Measurements from ENCODE around the gene CHRNA4. TPM values are rescaled to one million over a fixed set of nuclear protein-coding genes. Genes with fewer than 3 reads are reported as not detected.

The CHRNA4 gene
- total RNA-seq, 6 experiments from 2014 or later, result 4.6 to 165 (median 26.8) TPM

- WGBS (ENCODE audit: insufficient coverage, low coverage, low lambda C conversion rate, missing lambda C conversion rate), result 38% methylated on average over 12 of the region's 15 CpGs
- intact Hi-C loops (cut with DNase I), result no loop called here
These were observed 38.2 kb downstream of the CHRNA4 start for GRCh38 chr20:63322933-63323273.

GRCh38 chr20:63322146-63322932 is 38.8 kb downstream of the CHRNA4 start:
- H3K36me3 ChIP-seq, result no peaks in the 10 kb centered on the region
- no peak overlapping the region for H3K27ac ChIP-seq
- intact Hi-C loops (cut with DNase I), result no loop called here
- ATAC-seq (no peak), DNase-seq (peak in 1 of 3 donors; percentile 52)
- H3K4me3 ChIP-seq, result no peak overlapping the region
- H3K27me3 ChIP-seq, result no peaks in the 10 kb centered on the region
- no peaks in the 10 kb centered on the region for H3K4me1 ChIP-seq
- no peaks in the 10 kb centered on the region for H3K9me3 ChIP-seq
- TF ChIP-seq CTCF (IDR thresholded peaks at IDR 0.05) (no peak), POLR2A (IDR thresholded peaks at IDR 0.05) (no peak)
- WGBS (ENCODE audit: insufficient coverage, low coverage, low lambda C conversion rate, missing lambda C conversion rate), result 40% methylated on average over 2 of the region's 34 CpGs

More at GRCh38 chr20:63322933-63323273, 38.2 kb downstream of the CHRNA4 start:
- ATAC-seq, result no peak
- no peak overlapping the region for H3K4me3 ChIP-seq
- no peaks in the 10 kb centered on the region for H3K4me1 ChIP-seq
- no peaks in the 10 kb centered on the region for H3K9me3 ChIP-seq
- DNase-seq, result no peak
- no peaks in the 10 kb centered on the region for H3K36me3 ChIP-seq
- no peaks in the 10 kb centered on the region for H3K27me3 ChIP-seq
- H3K27ac ChIP-seq, result no peak overlapping the region
- TF ChIP-seq CTCF (IDR thresholded peaks at IDR 0.05), result no peak
- TF ChIP-seq POLR2A (IDR thresholded peaks at IDR 0.05), result no peak

- Histone ChIP-seq H3K4me3 (no peak overlapping the region), H3K4me1 (no peaks in the 10 kb centered on the region), H3K27me3 (no peaks in the 10 kb centered on the region), H3K27ac (no peak overlapping the region), H3K9me3 (no peaks in the 10 kb centered on the region), H3K36me3 (no peaks in the 10 kb centered on the region)
- DNase-seq (peak in 2 of 3 donors; percentile 16 to 39), ATAC-seq (no peak)
- WGBS (ENCODE audit: insufficient coverage, low coverage, low lambda C conversion rate, missing lambda C conversion rate), result 51% methylated on average over 8 of the region's 20 CpGs
- intact Hi-C loops (cut with DNase I), result no loop called here
- TF ChIP-seq CTCF (IDR thresholded peaks at IDR 0.05) (no peak), POLR2A (IDR thresholded peaks at IDR 0.05) (no peak)
These were observed 39.9 kb downstream of the CHRNA4 start for GRCh38 chr20:63321148-63321831.

GRCh38 chr20:63320616-63321147 is 40.5 kb downstream of the CHRNA4 start:
- Histone ChIP-seq H3K27ac (no peak overlapping the region), H3K4me3 (no peak overlapping the region), H3K36me3 (no peaks in the 10 kb centered on the region), H3K27me3 (no peaks in the 10 kb centered on the region), H3K4me1 (no peaks in the 10 kb centered on the region), H3K9me3 (no peaks in the 10 kb centered on the region)
- DNase-seq (peak in 1 of 3 donors; percentile 44), ATAC-seq (no peak)
- TF ChIP-seq POLR2A (IDR thresholded peaks at IDR 0.05) (no peak), CTCF (IDR thresholded peaks at IDR 0.05) (no peak)
- intact Hi-C loops (cut with DNase I), result no loop called here
- 27% methylated on average over 2 of the region's 10 CpGs for WGBS (ENCODE audit: insufficient coverage, low coverage, low lambda C conversion rate, missing lambda C conversion rate)

Data from right lobe of liver (tissue), 6 donors.